Measurements from ENCODE around the gene GTF3A.

Gene GTF3A

DNA sequence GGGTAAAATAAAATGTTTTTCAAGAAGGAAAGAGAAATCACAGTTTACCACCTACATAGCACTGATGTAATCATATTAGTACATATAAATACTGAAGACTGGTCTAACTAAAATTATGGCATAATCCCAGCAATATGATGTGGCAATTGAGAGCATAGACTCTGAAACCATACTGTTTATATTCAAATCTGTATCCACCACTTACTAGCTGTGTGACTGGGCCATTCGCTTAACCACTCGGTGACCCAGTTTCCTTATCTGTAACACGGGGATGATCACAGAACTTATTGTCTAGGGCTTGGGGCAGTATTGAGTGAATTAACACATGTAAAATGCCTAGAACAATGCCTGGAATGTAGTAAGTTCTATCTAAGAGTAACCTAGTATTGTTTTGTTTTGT is 13.1 kb upstream of the GTF3A start:
- ChIA-PET POLR2A (no interaction called here), CTCF (interaction anchor here (1.6 kb wide), 1 partner anchor 415 kb away, joined by 5 read pairs; no protein-coding TSS in a partner anchor)
- TF ChIP-seq, protein P1, sequence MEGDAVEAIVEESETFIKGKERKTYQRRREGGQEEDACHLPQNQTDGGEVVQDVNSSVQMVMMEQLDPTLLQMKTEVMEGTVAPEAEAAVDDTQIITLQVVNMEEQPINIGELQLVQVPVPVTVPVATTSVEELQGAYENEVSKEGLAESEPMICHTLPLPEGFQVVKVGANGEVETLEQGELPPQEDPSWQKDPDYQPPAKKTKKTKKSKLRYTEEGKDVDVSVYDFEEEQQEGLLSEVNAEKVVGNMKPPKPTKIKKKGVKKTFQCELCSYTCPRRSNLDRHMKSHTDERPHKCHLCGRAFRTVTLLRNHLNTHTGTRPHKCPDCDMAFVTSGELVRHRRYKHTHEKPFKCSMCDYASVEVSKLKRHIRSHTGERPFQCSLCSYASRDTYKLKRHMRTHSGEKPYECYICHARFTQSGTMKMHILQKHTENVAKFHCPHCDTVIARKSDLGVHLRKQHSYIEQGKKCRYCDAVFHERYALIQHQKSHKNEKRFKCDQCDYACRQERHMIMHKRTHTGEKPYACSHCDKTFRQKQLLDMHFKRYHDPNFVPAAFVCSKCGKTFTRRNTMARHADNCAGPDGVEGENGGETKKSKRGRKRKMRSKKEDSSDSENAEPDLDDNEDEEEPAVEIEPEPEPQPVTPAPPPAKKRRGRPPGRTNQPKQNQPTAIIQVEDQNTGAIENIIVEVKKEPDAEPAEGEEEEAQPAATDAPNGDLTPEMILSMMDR (IDR thresholded peaks at IDR 0.05; ENCODE audit: control extremely low read depth, extremely low read depth, low read depth, missing control alignments), result no peak

DNA sequence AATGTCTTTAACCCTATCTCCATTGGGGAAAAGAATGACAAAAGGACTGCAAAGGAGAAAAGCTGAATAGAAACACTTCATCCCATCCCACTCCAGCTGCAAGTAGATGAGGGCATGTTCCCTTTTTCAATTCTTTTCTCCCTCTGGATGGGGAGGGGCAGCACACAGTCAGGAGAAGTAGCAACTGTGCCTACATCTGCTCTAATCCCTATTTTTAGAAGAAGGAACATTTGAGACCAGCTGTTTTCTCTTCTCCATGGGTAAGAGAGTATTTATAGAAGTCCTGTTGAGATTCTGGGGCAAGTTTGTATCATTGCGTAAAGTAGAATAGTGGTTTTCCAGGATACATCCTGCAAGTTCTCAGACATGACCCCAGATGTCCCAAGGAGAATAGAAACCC is 9.3 kb upstream of the GTF3A start:
- DNase-seq (ENCODE audit: extremely low spot score), result no peak
- TF ChIP-seq, protein P1 (IDR thresholded peaks at IDR 0.05; ENCODE audit: control extremely low read depth, extremely low read depth, low read depth, missing control alignments), result no peak
- POLR2A ChIA-PET, result no interaction called here
- CTCF ChIA-PET, result interaction anchor here (1.0 to 2.4 kb wide), 3 partner anchors 9 to 412 kb away, joined by 4 to 8 read pairs (median 4); partner anchors contain the start of gene GTF3A

More for the DNA sequence above, 13.1 kb upstream of the GTF3A start:
- DNase-seq (ENCODE audit: extremely low spot score), result no peak

DNA sequence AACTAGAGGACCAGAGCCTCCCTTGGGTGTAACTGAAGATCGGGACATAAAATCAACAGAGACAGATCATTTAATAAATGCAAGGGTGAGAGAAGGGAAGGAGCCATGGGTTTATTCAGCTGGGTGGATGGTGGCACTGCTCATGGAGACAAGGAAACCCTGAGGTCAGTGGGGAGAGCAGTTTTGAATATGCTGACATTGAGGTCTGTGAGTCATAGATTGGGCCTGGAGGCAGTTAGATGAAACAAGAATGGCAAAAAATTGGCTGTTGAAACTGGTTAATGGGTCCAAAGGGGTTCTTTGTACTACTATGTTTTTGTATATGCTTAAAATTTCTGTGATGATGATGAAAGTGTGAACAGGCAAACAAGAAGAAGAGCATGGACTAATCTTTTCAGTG is 5.1 kb upstream of the GTF3A start:
- CTCF ChIA-PET, result no interaction called here
- TF ChIP-seq, protein P1 (IDR thresholded peaks at IDR 0.05; ENCODE audit: control extremely low read depth, extremely low read depth, low read depth, missing control alignments), result no peak
- POLR2A ChIA-PET, result no interaction called here
- DNase-seq (ENCODE audit: extremely low spot score), result no peak

DNA sequence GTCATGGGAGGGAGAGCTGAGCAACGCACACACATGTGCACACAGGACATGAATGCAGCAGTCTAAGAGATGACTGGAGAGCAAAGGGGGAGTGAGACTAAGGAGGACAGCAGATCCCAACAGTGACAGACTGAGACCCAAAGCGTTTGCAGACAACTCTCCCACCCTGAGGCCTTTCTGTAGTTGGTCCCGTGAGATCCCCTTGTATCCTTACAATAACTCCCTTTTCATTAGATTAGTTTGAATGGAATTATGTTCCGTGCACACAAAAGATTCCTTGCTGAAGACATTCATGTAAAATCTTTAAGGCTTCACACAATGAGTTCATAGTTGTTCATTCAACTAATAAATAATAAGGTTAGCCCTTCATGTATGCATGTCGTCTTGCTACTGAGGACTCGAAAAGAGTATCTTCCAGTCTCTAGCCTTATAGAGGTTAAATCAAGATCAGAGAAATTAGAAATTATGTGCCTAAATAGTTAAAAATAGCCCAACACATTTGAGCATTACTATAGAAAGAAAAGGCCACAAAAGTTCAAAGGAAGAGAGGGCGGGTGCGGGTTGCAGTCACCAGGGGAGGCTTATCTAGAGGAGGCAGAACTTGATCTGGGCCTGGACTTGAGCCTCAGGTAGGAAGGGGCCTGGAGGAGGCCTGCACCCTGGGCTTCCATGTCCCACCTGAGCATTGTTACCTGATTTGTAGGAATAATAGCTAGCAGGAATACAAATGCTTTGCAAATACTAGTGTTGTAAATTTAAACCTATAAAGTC is 3.1 kb upstream of the GTF3A start:
- POLR2A ChIA-PET, result no interaction called here
- TF ChIP-seq, protein P1 (IDR thresholded peaks at IDR 0.05; ENCODE audit: control extremely low read depth, extremely low read depth, low read depth, missing control alignments), result no peak
- CTCF ChIA-PET, result interaction anchor here (1.1 to 1.4 kb wide), 2 partner anchors 24 to 59 kb away, joined by 3 to 4 read pairs; no protein-coding TSS in a partner anchor
- no peak for DNase-seq (ENCODE audit: extremely low spot score)

DNA sequence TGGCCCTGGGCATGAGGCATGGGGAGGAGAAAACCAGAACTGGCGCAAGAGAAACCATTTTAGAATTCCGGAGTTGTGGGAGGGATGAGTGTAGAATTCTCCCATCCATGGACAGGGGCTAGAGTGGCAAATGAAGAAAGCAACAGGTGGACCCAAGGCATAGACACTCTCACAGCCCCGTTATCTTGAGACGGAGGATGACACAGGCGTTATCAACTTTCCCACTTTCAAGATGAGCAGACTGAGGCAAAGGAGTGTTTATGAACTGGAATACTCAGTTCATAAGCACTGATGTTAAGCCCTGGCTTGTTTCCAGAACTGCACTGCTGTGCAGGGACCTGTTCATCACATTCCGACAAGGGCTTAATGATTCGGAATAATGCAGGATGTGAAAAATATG is 1.1 kb upstream of the GTF3A start:
- POLR2A ChIA-PET, result no interaction called here
- no peak for DNase-seq (ENCODE audit: extremely low spot score)
- TF ChIP-seq, protein P1 (IDR thresholded peaks at IDR 0.05; ENCODE audit: control extremely low read depth, extremely low read depth, low read depth, missing control alignments), result no peak
- CTCF ChIA-PET, result no interaction called here

DNA sequence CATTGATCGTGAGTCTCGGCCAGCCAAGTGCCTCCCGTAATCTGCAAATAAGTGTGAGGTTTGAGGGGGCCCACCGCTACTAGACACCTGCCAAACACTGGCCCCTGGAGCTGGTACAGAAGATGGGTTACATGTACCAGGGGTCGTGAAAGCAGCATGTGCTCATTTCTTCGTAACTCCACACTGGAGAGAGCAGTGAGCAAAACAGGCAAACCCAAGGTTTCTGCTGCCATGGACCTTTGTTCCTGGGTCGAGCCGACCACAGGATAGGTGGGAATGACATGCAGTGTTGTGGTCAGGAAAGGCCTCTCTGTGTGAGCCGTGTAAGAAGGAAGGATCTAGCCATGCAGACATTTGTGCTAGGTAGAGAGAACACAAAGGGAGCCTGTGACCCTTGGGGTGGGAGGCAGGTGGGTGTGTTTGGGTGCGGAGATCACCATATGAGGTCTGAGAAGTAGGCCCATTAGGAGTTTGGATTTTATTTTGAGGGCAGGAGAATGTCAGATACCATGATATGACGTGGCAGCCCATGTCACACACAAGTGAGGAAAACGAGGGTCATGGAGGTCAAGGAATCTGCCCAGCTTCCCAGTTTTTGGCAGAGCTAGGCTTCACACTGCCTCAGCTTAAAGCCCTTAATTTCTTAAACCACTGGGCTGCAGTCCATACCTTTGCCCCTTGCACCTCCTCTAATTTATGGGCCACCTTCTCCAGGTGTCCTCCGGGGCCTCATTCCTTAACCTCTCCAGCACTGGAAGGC is 919 bp downstream of the GTF3A start:
- TF ChIP-seq, protein P1 (IDR thresholded peaks at IDR 0.05; ENCODE audit: control extremely low read depth, extremely low read depth, low read depth, missing control alignments), result no peak
- DNase-seq (ENCODE audit: extremely low spot score), result no peak
- ChIA-PET POLR2A (interaction anchor here (1.1 kb wide), 1 partner anchor 28 kb away, joined by 3 read pairs; no protein-coding TSS in a partner anchor), CTCF (interaction anchor here (0.8 to 3.6 kb wide), 18 partner anchors 9 to 440 kb away, joined by 3 to 25 read pairs (median 4); no protein-coding TSS in a partner anchor)

All from GM10248 (cell line).